ENCODE data around the gene AKAP13. TPM values are rescaled to one million over a fixed set of nuclear protein-coding genes. Genes with fewer than 3 reads are reported as not detected.

The AKAP13 gene
- polyA plus RNA-seq, 2 of the 4 experiments (the other 2 are of a cell fraction) = 20.4 to 28.8 TPM

- no peak for TF ChIP-seq RCOR1 (IDR thresholded peaks at IDR 0.05; ENCODE audit: low read depth, low read length)
- no peak for TF ChIP-seq TP53 (CRISPR knock-in tag; IDR thresholded peaks at IDR 0.05)
- no peak for TF ChIP-seq ATOH8 (CRISPR knock-in tag; IDR thresholded peaks at IDR 0.05; ENCODE audit: low read depth)
- TF ChIP-seq KDM1A (IDR thresholded peaks at IDR 0.05; ENCODE audit: low read depth) = no peak
- no peak for TF ChIP-seq HES2 (IDR thresholded peaks at IDR 0.05)
- no peak for TF ChIP-seq GATA3 (IDR thresholded peaks at IDR 0.05; ENCODE audit: borderline replicate concordance)
- no peak for TF ChIP-seq JUNB (IDR thresholded peaks at IDR 0.05)
- TF ChIP-seq ESRRA (IDR thresholded peaks at IDR 0.05; ENCODE audit: borderline replicate concordance, low read length) = no peak
- no peak for TF ChIP-seq EHMT2 (IDR thresholded peaks at IDR 0.05; ENCODE audit: low read depth)
- no peak for TF ChIP-seq JUN (IDR thresholded peaks at IDR 0.05)
- no peak for TF ChIP-seq NR3C1 (IDR thresholded peaks at IDR 0.05)
- no peak for TF ChIP-seq REST (IDR thresholded peaks at IDR 0.05)
- no peak for TF ChIP-seq FOSL2 (IDR thresholded peaks at IDR 0.05)
- TF ChIP-seq FOSL2 (CRISPR knock-in tag; IDR thresholded peaks at IDR 0.05) = no peak
- TF ChIP-seq BHLHE40 (IDR thresholded peaks at IDR 0.05; ENCODE audit: low read depth, low read length) = no peak
- no peak for TF ChIP-seq FOXS1 (CRISPR knock-in tag; IDR thresholded peaks at IDR 0.05)
- no peak for TF ChIP-seq RNF2 (IDR thresholded peaks at IDR 0.05; ENCODE audit: borderline replicate concordance, low read depth)
- no peak for TF ChIP-seq ZC3H11A (IDR thresholded peaks at IDR 0.05)
- no peak for TF ChIP-seq NFE2L2 (conservative IDR thresholded peaks at IDR 0.05; ENCODE audit: low read length)
- no peak for TF ChIP-seq EHF (CRISPR knock-in tag; IDR thresholded peaks at IDR 0.05)
- no peak overlapping the region for H3K4me2 ChIP-seq
- DNase-seq (ENCODE audit: low read depth in 1 of 2, low spot score in 1 of 2) (no peak), ATAC-seq (no peak; a peak in 1 of 6 replicates), FAIRE-seq (no peak)
- WGBS (ENCODE audit: missing lambda C conversion rate) = 84% methylated on average over 9 of the region's 9 CpGs
- no peaks in the 10 kb centered on the region for H3K9me3 ChIP-seq
- peaks cover 6% of the 10 kb centered on the region; the same call in 1 of the 3 replicates for H3K4me1 ChIP-seq
- H3K27ac ChIP-seq = no peak overlapping the region
- ChIA-PET POLR2A (interaction anchor here (0.6 kb wide), 1 partner anchor 47 kb away, joined by 9 read pairs; no protein-coding TSS in a partner anchor), CTCF (interaction anchor here (1.2 to 1.6 kb wide), 4 partner anchors 16 to 380 kb away, joined by 3 to 6 read pairs (median 4); no protein-coding TSS in a partner anchor)
- no peak overlapping the region for H3K4me3 ChIP-seq
Observed at GRCh38 chr15:85676342-85677098, 296.1 kb downstream of the AKAP13 start.

GRCh38 chr15:85679231-85679630, 298.8 kb downstream of the AKAP13 start:
- no peak overlapping the region for H3K4me2 ChIP-seq
- 94% methylated on average over 4 of the region's 4 CpGs for WGBS (ENCODE audit: missing lambda C conversion rate)
- H3K4me1 ChIP-seq = no peaks in the 10 kb centered on the region
- POLR2A ChIA-PET = interaction anchor here (1.0 kb wide), 1 partner anchor 11 kb away, joined by 3 read pairs; no protein-coding TSS in a partner anchor
- H3K9me3 ChIP-seq = no peaks in the 10 kb centered on the region
- DNase-seq (ENCODE audit: low read depth in 1 of 2, low spot score in 1 of 2) = no peak
- CTCF ChIA-PET = no interaction called here
- H3K4me3 ChIP-seq = no peak overlapping the region
- ATAC-seq = no peak
- H3K27ac ChIP-seq = no peak overlapping the region
- FAIRE-seq = no peak
- TF ChIP-seq ZNF302 (CRISPR knock-in tag; IDR thresholded peaks at IDR 0.05) = no peak
- no peak for TF ChIP-seq SMC3 (IDR thresholded peaks at IDR 0.05)
- no peak for TF ChIP-seq EHF (CRISPR knock-in tag; IDR thresholded peaks at IDR 0.05)
- no peak for TF ChIP-seq TFCP2L1 (CRISPR knock-in tag; IDR thresholded peaks at IDR 0.05)
- TF ChIP-seq POLR2AphosphoS2 (conservative IDR thresholded peaks at IDR 0.05; ENCODE audit: low read length) = no peak
- TF ChIP-seq MAX (IDR thresholded peaks at IDR 0.05) = no peak
- TF ChIP-seq JUNB (IDR thresholded peaks at IDR 0.05) = no peak
- TF ChIP-seq ELK1 (IDR thresholded peaks at IDR 0.05; ENCODE audit: low read depth, low read length) = no peak
- TF ChIP-seq ZFP36 (IDR thresholded peaks at IDR 0.05; ENCODE audit: borderline replicate concordance, partially characterized antibody) = no peak
- no peak for TF ChIP-seq RCOR1 (IDR thresholded peaks at IDR 0.05; ENCODE audit: low read depth, low read length)
- TF ChIP-seq PBX3 (IDR thresholded peaks at IDR 0.05) = no peak
- no peak for TF ChIP-seq USF2 (IDR thresholded peaks at IDR 0.05)
- no peak for TF ChIP-seq HOXB5 (CRISPR knock-in tag; IDR thresholded peaks at IDR 0.05)
- no peak for TF ChIP-seq BHLHE40 (IDR thresholded peaks at IDR 0.05; ENCODE audit: low read depth, low read length)
- TF ChIP-seq POLR2A (IDR thresholded peaks at IDR 0.05; ENCODE audit: low read length) = no peak
